MCF 10A (cell line): ENCODE results near the gene SYT11. TPM values are rescaled to one million over a fixed set of nuclear protein-coding genes. Genes with fewer than 3 reads are reported as not detected.

ENCODE experiments used
- BruUV-seq: library from RNA; stranded (reverse); fragments of 400-500 nt; replicated peaks from 2 replicates; lab custom pipeline; 2021; lab: Mats Ljungman, UMichigan
- CTCF ChIA-PET: fragments of 300-600 bp; sonication (Branson Sonifier 250); formaldehyde crosslinking; extraction: SDS; loops from one replicate; lab custom pipeline; 2021; ENCODE audit warnings: antibody characterized with exemption, inconsistent platforms; lab: Yijun Ruan, JAX
- POLR2A ChIA-PET: fragments of 300-600, 350-650 bp; sonication (Branson Sonifier 250); formaldehyde crosslinking; extraction: SDS; loops from one replicate; lab custom pipeline; 2020; ENCODE audit warnings: antibody characterized with exemption, inconsistent platforms; lab: Yijun Ruan, JAX
- DNase-seq: peaks from one replicate; pipeline ENCODE4 v3.0.0-alpha.2; 2018; ENCODE audit not compliant: unreplicated experiment
- H3K27ac Mint-ChIP-seq: one replicate; pipeline ENCODE4 v1.8.0; 2022; ENCODE audit warnings: mild to moderate bottlenecking, low read depth, mixed read lengths; ENCODE audit not compliant: unreplicated experiment
- H3K27me3 Mint-ChIP-seq: one replicate; pipeline ENCODE4 v1.8.0; 2022; ENCODE audit warnings: mixed read lengths; ENCODE audit not compliant: insufficient read depth, unreplicated experiment
- H3K36me3 Mint-ChIP-seq: one replicate; pipeline ENCODE4 v1.8.0; 2022; ENCODE audit warnings: mild to moderate bottlenecking, moderate library complexity, mixed read lengths; ENCODE audit not compliant: insufficient read depth, unreplicated experiment
- H3K4me1 Mint-ChIP-seq: one replicate; pipeline ENCODE4 v1.8.0; 2022; ENCODE audit warnings: mixed read lengths; ENCODE audit not compliant: insufficient read depth, unreplicated experiment
- H3K4me3 Mint-ChIP-seq: one replicate; pipeline ENCODE4 v1.8.0; 2022; ENCODE audit warnings: mild to moderate bottlenecking, moderate library complexity, mixed read lengths; ENCODE audit not compliant: unreplicated experiment
- H3K9me3 Mint-ChIP-seq: one replicate; pipeline ENCODE4 v1.8.0; 2022; ENCODE audit warnings: mixed read lengths; ENCODE audit not compliant: unreplicated experiment
- CTCF ChIP-seq: fragments of 200-600 bp; IDR thresholded peaks from one replicate; pipeline ENCODE4 v1.8.0; 2022; ENCODE audit warnings: antibody characterized with exemption, mild to moderate bottlenecking; ENCODE audit not compliant: unreplicated experiment
- intact Hi-C: fragments of 100-400 bp; cut with micrococcal nuclease; formaldehyde crosslinking; loops from 2 replicates; pipeline ENCODE4 v1.14.1; 2022
- total RNA-seq: library from RNA; stranded (reverse); gene quantifications from 2 replicates; pipeline ENCODE4 v1.2.3, GENCODE V29; 2022

SYT11 gene
- total RNA-seq, 1 experiment from 2014 or later = 0.14 TPM

- Mint-ChIP-seq H3K4me3 (no peak overlapping the region), H3K27ac (no peak overlapping the region), H3K36me3 (no peaks in the 10 kb centered on the region), H3K9me3 (no peaks in the 10 kb centered on the region), H3K27me3 (peaks cover 19% of the 10 kb centered on the region), H3K4me1 (no peaks in the 10 kb centered on the region)
- DNase-seq = no peak
- POLR2A ChIA-PET = interaction anchor here (0.8 to 1.3 kb wide), 4 partner anchors 9 to 73 kb away, joined by 3 to 8 read pairs (median 6); partner anchors contain the start of gene SYT11
- intact Hi-C loops = no loop called here
- CTCF ChIA-PET = interaction anchor here (0.6 to 1.5 kb wide), 4 partner anchors 10 to 917 kb away, joined by 3 to 6 read pairs (median 4); no protein-coding TSS in a partner anchor
- BruUV-seq = no TSS peak
- no peak for TF ChIP-seq CTCF
Observed at GRCh38 chr1:155882235-155882634, 22.9 kb downstream of the SYT11 start.

GRCh38 chr1:155882766-155883165 lies 23.4 kb downstream of the SYT11 start:
- intact Hi-C loops = no loop called here
- peaks cover 19% of the 10 kb centered on the region for H3K27me3 Mint-ChIP-seq
- no peak overlapping the region for H3K4me3 Mint-ChIP-seq
- CTCF ChIA-PET = interaction anchor here (0.6 to 1.5 kb wide), 5 partner anchors 10 to 916 kb away, joined by 3 to 6 read pairs (median 3); no protein-coding TSS in a partner anchor
- H3K27ac Mint-ChIP-seq = no peak overlapping the region
- no peak for TF ChIP-seq CTCF
- DNase-seq = no peak
- POLR2A ChIA-PET = interaction anchor here (0.7 to 1.3 kb wide), 5 partner anchors 9 to 73 kb away, joined by 3 to 8 read pairs (median 4); partner anchors contain the start of gene SYT11
- no peaks in the 10 kb centered on the region for H3K9me3 Mint-ChIP-seq
- H3K36me3 Mint-ChIP-seq = no peaks in the 10 kb centered on the region
- no peaks in the 10 kb centered on the region for H3K4me1 Mint-ChIP-seq
- BruUV-seq = no TSS peak

- Mint-ChIP-seq H3K4me3 (no peak overlapping the region), H3K27me3 (peaks cover 19% of the 10 kb centered on the region), H3K36me3 (no peaks in the 10 kb centered on the region), H3K27ac (no peak overlapping the region), H3K4me1 (no peaks in the 10 kb centered on the region), H3K9me3 (no peaks in the 10 kb centered on the region)
- DNase-seq = no peak
- BruUV-seq = no TSS peak
- intact Hi-C loops = no loop called here
- ChIA-PET POLR2A (interaction anchor here (0.7 to 2.0 kb wide), 4 partner anchors 9 to 17 kb away, joined by 3 to 8 read pairs (median 4); no protein-coding TSS in a partner anchor), CTCF (interaction anchor here (0.7 to 1.4 kb wide), 3 partner anchors 14 to 504 kb away, joined by 3 to 5 read pairs (median 3); no protein-coding TSS in a partner anchor)
- TF ChIP-seq CTCF = no peak
Observed at GRCh38 chr1:155884031-155884960, 24.9 kb downstream of the SYT11 start.

- no peak overlapping the region for H3K27ac Mint-ChIP-seq
- CTCF ChIA-PET = interaction anchor here (1.2 to 1.4 kb wide), 2 partner anchors 14 to 47 kb away, joined by 3 to 5 read pairs; no protein-coding TSS in a partner anchor
- H3K27me3 Mint-ChIP-seq = peaks cover 15% of the 10 kb centered on the region
- no peaks in the 10 kb centered on the region for H3K9me3 Mint-ChIP-seq
- TF ChIP-seq CTCF = no peak
- DNase-seq = no peak
- H3K4me3 Mint-ChIP-seq = no peak overlapping the region
- H3K36me3 Mint-ChIP-seq = no peaks in the 10 kb centered on the region
- intact Hi-C loops = no loop called here
- POLR2A ChIA-PET = interaction anchor here (0.7 to 2.0 kb wide), 2 partner anchors 9 to 13 kb away, joined by 3 to 8 read pairs; no protein-coding TSS in a partner anchor
- no peaks in the 10 kb centered on the region for H3K4me1 Mint-ChIP-seq
- no TSS peak for BruUV-seq
Observed at GRCh38 chr1:155884982-155885381, 25.6 kb downstream of the SYT11 start.
